ENCODE results near the gene ITPR1.
"Not testable (repeated sequence)": the region's sequence is repeated elsewhere in the genome, so short reads cannot be mapped to it uniquely, and the experiment has no call there.

The ITPR1 gene

GRCh38 chr3:4580346-4581123 is 87.4 kb downstream of the ITPR1 start:
- H3K36me3 Mint-ChIP-seq (ENCODE audit: low read depth): no peaks in the 10 kb centered on the region
- H3K9me3 Mint-ChIP-seq: no peaks in the 10 kb centered on the region
- no peak overlapping the region for H3K27ac Mint-ChIP-seq
- H3K4me1 Mint-ChIP-seq (ENCODE audit: low read depth): peaks cover 48% of the 10 kb centered on the region
- no peak overlapping the region for H3K4me3 Mint-ChIP-seq
- H3K27me3 Mint-ChIP-seq: no peaks in the 10 kb centered on the region

- peaks cover 52% of the 10 kb centered on the region for H3K4me1 Mint-ChIP-seq (ENCODE audit: low read depth)
- no peaks in the 10 kb centered on the region for H3K9me3 Mint-ChIP-seq
- H3K4me3 Mint-ChIP-seq: no peak overlapping the region
- no peaks in the 10 kb centered on the region for H3K36me3 Mint-ChIP-seq (ENCODE audit: low read depth)
- no peak overlapping the region for H3K27ac Mint-ChIP-seq
- H3K27me3 Mint-ChIP-seq: no peaks in the 10 kb centered on the region
These were observed 87.9 kb downstream of the ITPR1 start for GRCh38 chr3:4581124-4581424.

GRCh38 chr3:4581498-4581897 is 88.3 kb downstream of the ITPR1 start:
- Mint-ChIP-seq H3K27me3 (no peaks in the 10 kb centered on the region), H3K27ac (no peak overlapping the region), H3K36me3 (ENCODE audit: low read depth) (no peaks in the 10 kb centered on the region), H3K4me1 (ENCODE audit: low read depth) (peaks cover 57% of the 10 kb centered on the region), H3K9me3 (no peaks in the 10 kb centered on the region), H3K4me3 (no peak overlapping the region)

DNA sequence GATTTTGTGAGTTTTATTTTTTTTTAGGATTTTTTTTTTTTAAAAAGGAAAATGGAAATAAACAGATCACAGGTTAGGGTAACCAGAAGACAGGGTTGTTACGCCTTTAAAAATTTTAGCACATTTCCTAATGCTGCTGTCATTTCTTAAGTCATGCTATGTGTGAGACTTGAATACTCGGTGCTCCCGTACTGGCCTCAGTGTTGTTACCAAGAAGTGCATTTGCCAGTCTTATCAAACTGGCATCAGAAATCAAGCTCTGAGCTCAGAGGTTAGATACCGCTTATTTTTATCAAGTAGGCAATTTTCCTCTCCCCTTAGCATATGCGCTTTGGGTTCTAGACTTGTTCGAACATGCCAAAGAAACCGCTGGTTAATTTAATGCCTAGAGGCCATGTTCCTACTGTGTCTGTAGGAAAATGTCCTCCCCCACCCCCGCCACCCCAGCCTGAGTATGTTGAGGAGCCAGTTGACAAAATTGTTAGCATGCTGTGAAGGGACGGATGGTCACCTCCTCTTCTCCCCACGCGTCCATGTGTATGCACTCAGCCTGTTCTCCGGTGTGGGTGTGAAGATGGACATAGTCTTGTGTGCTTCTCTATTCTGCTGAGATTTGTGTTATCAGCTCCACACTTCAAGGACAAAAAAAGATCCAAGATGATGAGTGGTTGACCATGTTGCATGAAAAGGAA is 88.9 kb downstream of the ITPR1 start:
- no peaks in the 10 kb centered on the region for H3K36me3 Mint-ChIP-seq (ENCODE audit: low read depth)
- H3K27me3 Mint-ChIP-seq: no peaks in the 10 kb centered on the region
- H3K4me3 Mint-ChIP-seq: no peak overlapping the region
- H3K9me3 Mint-ChIP-seq: no peaks in the 10 kb centered on the region
- H3K4me1 Mint-ChIP-seq (ENCODE audit: low read depth): peaks cover 62% of the 10 kb centered on the region
- H3K27ac Mint-ChIP-seq: peak overlapping the region; percentile 12

DNA sequence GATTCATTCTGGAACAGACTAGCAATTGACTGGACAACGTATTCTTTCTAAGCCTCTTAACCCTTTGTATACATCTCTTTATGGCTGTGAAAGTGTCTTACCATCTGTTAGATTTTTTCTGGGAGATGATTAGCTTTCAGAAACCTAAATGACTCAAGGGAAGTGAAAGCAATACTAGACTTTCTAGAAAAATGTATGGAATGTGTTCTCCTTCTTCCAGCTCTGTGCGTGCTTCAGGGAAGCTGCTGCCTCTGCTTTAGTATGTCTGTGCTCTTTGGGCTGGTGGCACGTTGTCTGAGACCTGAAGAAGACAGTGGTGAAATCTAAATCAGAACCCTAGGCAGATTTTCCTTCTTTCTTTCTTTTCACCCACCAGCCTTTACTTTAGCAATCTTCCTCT is 89.5 kb downstream of the ITPR1 start:
- H3K9me3 Mint-ChIP-seq: no peaks in the 10 kb centered on the region
- peaks cover 68% of the 10 kb centered on the region for H3K4me1 Mint-ChIP-seq (ENCODE audit: low read depth)
- no peak overlapping the region for H3K4me3 Mint-ChIP-seq
- H3K27ac Mint-ChIP-seq: no peak overlapping the region
- H3K27me3 Mint-ChIP-seq: no peaks in the 10 kb centered on the region
- no peaks in the 10 kb centered on the region for H3K36me3 Mint-ChIP-seq (ENCODE audit: low read depth)

DNA sequence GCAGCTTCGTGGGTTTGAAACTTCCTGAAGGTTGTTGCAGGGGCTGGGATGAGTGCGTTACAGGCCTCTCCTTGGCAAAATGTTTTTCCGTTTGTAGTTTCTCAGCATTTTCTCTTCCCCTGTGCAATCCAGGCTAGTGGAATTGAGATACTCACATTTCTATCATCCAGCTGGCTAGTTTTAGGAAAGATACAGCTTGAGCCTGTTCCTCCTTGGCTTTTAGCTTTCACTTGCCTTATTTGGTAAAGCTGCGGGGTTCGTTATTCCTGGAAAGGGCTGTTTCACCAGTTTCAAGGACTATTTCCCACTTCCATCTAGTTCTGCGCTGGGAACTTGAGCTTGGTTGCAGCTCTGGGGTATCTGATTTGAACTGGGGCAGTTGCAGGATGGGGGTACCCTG is 90.3 kb downstream of the ITPR1 start:
- peaks cover 72% of the 10 kb centered on the region for H3K4me1 Mint-ChIP-seq (ENCODE audit: low read depth)
- H3K27me3 Mint-ChIP-seq: no peaks in the 10 kb centered on the region
- no peak overlapping the region for H3K27ac Mint-ChIP-seq
- no peaks in the 10 kb centered on the region for H3K9me3 Mint-ChIP-seq
- peaks cover 3% of the 10 kb centered on the region for H3K36me3 Mint-ChIP-seq (ENCODE audit: low read depth)
- peak overlapping the region; percentile 24 for H3K4me3 Mint-ChIP-seq

GRCh38 chr3:4584456-4585249 is 91.5 kb downstream of the ITPR1 start:
- peaks cover 10% of the 10 kb centered on the region for H3K36me3 Mint-ChIP-seq (ENCODE audit: low read depth)
- peaks cover 84% of the 10 kb centered on the region for H3K4me1 Mint-ChIP-seq (ENCODE audit: low read depth)
- peak overlapping the region; percentile 94 for H3K27ac Mint-ChIP-seq
- H3K4me3 Mint-ChIP-seq: peak overlapping the region; percentile 87
- H3K27me3 Mint-ChIP-seq: no peaks in the 10 kb centered on the region
- no peaks in the 10 kb centered on the region for H3K9me3 Mint-ChIP-seq

- H3K4me1 Mint-ChIP-seq (ENCODE audit: low read depth): peaks cover 91% of the 10 kb centered on the region
- H3K9me3 Mint-ChIP-seq: no peaks in the 10 kb centered on the region
- H3K4me3 Mint-ChIP-seq: no peak overlapping the region
- peaks cover 25% of the 10 kb centered on the region for H3K36me3 Mint-ChIP-seq (ENCODE audit: low read depth)
- peak overlapping the region; percentile 3 for H3K27ac Mint-ChIP-seq
- no peaks in the 10 kb centered on the region for H3K27me3 Mint-ChIP-seq
These were observed 93.2 kb downstream of the ITPR1 start for GRCh38 chr3:4586381-4586780.

- Mint-ChIP-seq H3K4me1 (ENCODE audit: low read depth) (peaks cover 88% of the 10 kb centered on the region), H3K27ac (peak overlapping the region; percentile 49), H3K4me3 (peak overlapping the region; percentile 12), H3K27me3 (no peaks in the 10 kb centered on the region), H3K36me3 (ENCODE audit: low read depth) (peaks cover 34% of the 10 kb centered on the region), H3K9me3 (no peaks in the 10 kb centered on the region)
These were observed 94.1 kb downstream of the ITPR1 start for GRCh38 chr3:4587061-4587837.

- peaks cover 35% of the 10 kb centered on the region for H3K36me3 Mint-ChIP-seq (ENCODE audit: low read depth)
- H3K9me3 Mint-ChIP-seq: no peaks in the 10 kb centered on the region
- no peaks in the 10 kb centered on the region for H3K27me3 Mint-ChIP-seq
- H3K27ac Mint-ChIP-seq: peak overlapping the region; percentile 49
- peaks cover 83% of the 10 kb centered on the region for H3K4me1 Mint-ChIP-seq (ENCODE audit: low read depth)
- peak overlapping the region; percentile 12 for H3K4me3 Mint-ChIP-seq
These were observed 94.6 kb downstream of the ITPR1 start for GRCh38 chr3:4587838-4588105.

GRCh38 chr3:4588466-4588865 is 95.3 kb downstream of the ITPR1 start:
- peaks cover 76% of the 10 kb centered on the region for H3K4me1 Mint-ChIP-seq (ENCODE audit: low read depth)
- H3K9me3 Mint-ChIP-seq: no peaks in the 10 kb centered on the region
- peak overlapping the region; percentile 74 for H3K27ac Mint-ChIP-seq
- peak overlapping the region; percentile 35 for H3K4me3 Mint-ChIP-seq
- H3K27me3 Mint-ChIP-seq: no peaks in the 10 kb centered on the region
- H3K36me3 Mint-ChIP-seq (ENCODE audit: low read depth): peaks cover 35% of the 10 kb centered on the region

DNA sequence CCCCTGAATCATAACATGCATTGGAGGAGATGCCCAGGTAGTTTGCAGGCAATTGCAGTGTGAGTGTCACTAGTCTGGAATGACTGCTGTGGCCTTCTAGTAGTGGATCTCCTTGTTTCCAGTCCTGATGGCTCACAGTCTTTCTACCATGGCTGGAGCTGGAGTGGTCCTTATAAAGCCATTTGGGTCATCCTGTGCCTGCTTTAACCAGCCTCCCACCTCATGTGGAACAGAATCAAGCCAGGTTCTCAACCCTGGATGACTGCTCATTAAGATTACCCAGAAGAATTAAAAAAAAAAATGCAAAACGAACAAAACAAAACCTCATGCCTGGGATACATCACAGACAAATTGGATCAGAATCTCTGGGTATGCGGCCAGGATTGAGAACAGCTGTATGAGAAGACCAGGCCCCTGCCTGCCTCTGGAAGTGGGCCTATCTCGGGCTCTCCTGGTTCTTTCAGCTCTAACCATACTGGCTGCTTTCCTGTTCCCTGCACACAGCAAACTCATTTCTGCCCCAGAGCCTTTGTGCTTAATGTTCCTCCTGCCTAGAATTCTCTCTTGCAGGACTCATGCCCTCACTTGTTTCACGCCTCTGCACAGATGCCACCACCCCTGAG is 96.4 kb downstream of the ITPR1 start:
- H3K27me3 Mint-ChIP-seq: no peaks in the 10 kb centered on the region
- H3K27ac Mint-ChIP-seq: peak overlapping the region; percentile 6
- peaks cover 70% of the 10 kb centered on the region for H3K4me1 Mint-ChIP-seq (ENCODE audit: low read depth)
- peaks cover 38% of the 10 kb centered on the region for H3K36me3 Mint-ChIP-seq (ENCODE audit: low read depth)
- H3K4me3 Mint-ChIP-seq: peak overlapping the region; percentile 17
- H3K9me3 Mint-ChIP-seq: no peaks in the 10 kb centered on the region

- not testable (repeated sequence) for H3K27ac Mint-ChIP-seq, H3K4me3 Mint-ChIP-seq, H3K9me3 Mint-ChIP-seq, H3K27me3 Mint-ChIP-seq
- Mint-ChIP-seq H3K36me3 (ENCODE audit: low read depth) (peaks cover 41% of the 10 kb centered on the region), H3K4me1 (ENCODE audit: low read depth) (peaks cover 74% of the 10 kb centered on the region)
These were observed 97.7 kb downstream of the ITPR1 start for GRCh38 chr3:4590849-4591248.

GRCh38 chr3:4591669-4592068 is 98.5 kb downstream of the ITPR1 start:
- H3K36me3 Mint-ChIP-seq (ENCODE audit: low read depth): peaks cover 41% of the 10 kb centered on the region
- H3K27ac Mint-ChIP-seq: no peak overlapping the region
- H3K4me3 Mint-ChIP-seq: no peak overlapping the region
- peaks cover 72% of the 10 kb centered on the region for H3K4me1 Mint-ChIP-seq (ENCODE audit: low read depth)
- no peaks in the 10 kb centered on the region for H3K27me3 Mint-ChIP-seq
- no peaks in the 10 kb centered on the region for H3K9me3 Mint-ChIP-seq
